ENCODE results near the gene PLPPR3.

PLPPR3 gene

GRCh38 chr19:795691-796581, 25.8 kb downstream of the PLPPR3 start:
- peak overlapping the region; percentile 79 for H3K4me3 ChIP-seq (ENCODE audit: low read length)

GRCh38 chr19:795073-795611, 26.6 kb downstream of the PLPPR3 start:
- TF ChIP-seq CTCF (IDR thresholded peaks at IDR 0.05; ENCODE audit: insufficient read depth, low read depth, low read length, missing control alignments) = no peak
- H3K4me3 ChIP-seq (ENCODE audit: low read length) = no peak overlapping the region
- no peak for DNase-seq (ENCODE audit: low read depth)

More at GRCh38 chr19:795691-796581, 25.8 kb downstream of the PLPPR3 start:
- DNase-seq (ENCODE audit: low read depth) = no peak
- TF ChIP-seq CTCF (IDR thresholded peaks at IDR 0.05; ENCODE audit: insufficient read depth, low read depth, low read length, missing control alignments) = no peak

GRCh38 chr19:793806-794205, 27.9 kb downstream of the PLPPR3 start:
- H3K4me3 ChIP-seq (ENCODE audit: low read length) = no peak overlapping the region
- TF ChIP-seq CTCF (IDR thresholded peaks at IDR 0.05; ENCODE audit: insufficient read depth, low read depth, low read length, missing control alignments) = no peak
- DNase-seq (ENCODE audit: low read depth) = no peak

GRCh38 chr19:792306-792885, 29.4 kb downstream of the PLPPR3 start:
- TF ChIP-seq CTCF (IDR thresholded peaks at IDR 0.05; ENCODE audit: insufficient read depth, low read depth, low read length, missing control alignments) = no peak
- H3K4me3 ChIP-seq (ENCODE audit: low read length) = no peak overlapping the region
- no peak for DNase-seq (ENCODE audit: low read depth)

- DNase-seq (ENCODE audit: low read depth) = no peak
- H3K4me3 ChIP-seq (ENCODE audit: low read length) = no peak overlapping the region
- TF ChIP-seq CTCF (IDR thresholded peaks at IDR 0.05; ENCODE audit: insufficient read depth, low read depth, low read length, missing control alignments) = no peak
Measured at GRCh38 chr19:791567-792305, 30.0 kb downstream of the PLPPR3 start.

- no peak for DNase-seq (ENCODE audit: low read depth)
- no peak overlapping the region for H3K4me3 ChIP-seq (ENCODE audit: low read length)
- TF ChIP-seq CTCF (IDR thresholded peaks at IDR 0.05; ENCODE audit: insufficient read depth, low read depth, low read length, missing control alignments) = no peak
Measured at GRCh38 chr19:791007-791566, 30.7 kb downstream of the PLPPR3 start.
